Measurements from ENCODE around the gene PRDM16.
A peak's percentile ranks its signal among the peaks of the same experiment; 100 is the strongest.

The PRDM16 gene

DNA sequence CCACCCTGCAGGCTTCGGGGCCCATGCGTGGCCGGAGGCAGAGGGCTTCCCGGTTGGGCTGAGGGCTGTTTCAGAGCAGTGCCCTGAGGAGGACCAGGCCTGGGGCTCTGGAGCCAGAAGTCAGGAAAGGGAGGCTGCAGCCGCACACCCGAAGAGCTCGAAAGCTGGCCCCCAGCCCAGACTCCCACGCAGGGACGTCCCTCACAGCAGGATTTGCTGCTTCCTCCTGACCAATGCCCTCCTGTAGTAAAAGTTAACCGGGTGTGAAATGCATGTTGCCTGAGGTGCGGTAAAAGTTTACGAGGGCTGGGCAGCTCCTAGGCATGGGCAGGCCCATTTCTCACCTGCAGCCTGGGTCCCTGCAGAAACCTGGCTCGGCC is 283.9 kb downstream of the PRDM16 start:
- peak; percentile 81 for DNase-seq (ENCODE audit: low read depth)
- no peak overlapping the region for H3K4me3 ChIP-seq (ENCODE audit: low read depth, low read length)
- TF ChIP-seq, protein P1, sequence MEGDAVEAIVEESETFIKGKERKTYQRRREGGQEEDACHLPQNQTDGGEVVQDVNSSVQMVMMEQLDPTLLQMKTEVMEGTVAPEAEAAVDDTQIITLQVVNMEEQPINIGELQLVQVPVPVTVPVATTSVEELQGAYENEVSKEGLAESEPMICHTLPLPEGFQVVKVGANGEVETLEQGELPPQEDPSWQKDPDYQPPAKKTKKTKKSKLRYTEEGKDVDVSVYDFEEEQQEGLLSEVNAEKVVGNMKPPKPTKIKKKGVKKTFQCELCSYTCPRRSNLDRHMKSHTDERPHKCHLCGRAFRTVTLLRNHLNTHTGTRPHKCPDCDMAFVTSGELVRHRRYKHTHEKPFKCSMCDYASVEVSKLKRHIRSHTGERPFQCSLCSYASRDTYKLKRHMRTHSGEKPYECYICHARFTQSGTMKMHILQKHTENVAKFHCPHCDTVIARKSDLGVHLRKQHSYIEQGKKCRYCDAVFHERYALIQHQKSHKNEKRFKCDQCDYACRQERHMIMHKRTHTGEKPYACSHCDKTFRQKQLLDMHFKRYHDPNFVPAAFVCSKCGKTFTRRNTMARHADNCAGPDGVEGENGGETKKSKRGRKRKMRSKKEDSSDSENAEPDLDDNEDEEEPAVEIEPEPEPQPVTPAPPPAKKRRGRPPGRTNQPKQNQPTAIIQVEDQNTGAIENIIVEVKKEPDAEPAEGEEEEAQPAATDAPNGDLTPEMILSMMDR (conservative IDR thresholded peaks at IDR 0.05; ENCODE audit: low read depth, low read length): no peak

DNA sequence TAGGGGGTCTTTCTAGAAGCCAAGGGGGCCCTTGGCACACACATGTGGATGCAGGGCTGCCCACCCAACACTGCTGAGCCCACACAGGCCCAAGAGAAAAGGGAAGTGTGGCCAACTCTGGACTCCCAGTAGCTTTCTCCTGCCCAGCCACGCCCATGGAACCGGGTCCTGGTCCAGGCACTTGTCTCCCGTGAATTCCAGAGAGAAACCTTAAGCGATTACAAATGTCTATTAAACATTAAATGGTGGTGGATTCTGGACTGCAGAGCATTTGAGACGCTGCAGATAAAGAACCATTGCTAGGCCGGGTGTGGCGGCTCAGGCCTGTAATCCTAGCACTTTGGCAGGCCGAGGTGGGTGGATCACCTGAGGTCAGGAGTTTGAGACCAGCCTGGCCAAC is 284.9 kb downstream of the PRDM16 start:
- TF ChIP-seq, protein P1 (conservative IDR thresholded peaks at IDR 0.05; ENCODE audit: low read depth, low read length): no peak
- H3K4me3 ChIP-seq (ENCODE audit: low read depth, low read length): no peak overlapping the region
- no peak for DNase-seq (ENCODE audit: low read depth)

DNA sequence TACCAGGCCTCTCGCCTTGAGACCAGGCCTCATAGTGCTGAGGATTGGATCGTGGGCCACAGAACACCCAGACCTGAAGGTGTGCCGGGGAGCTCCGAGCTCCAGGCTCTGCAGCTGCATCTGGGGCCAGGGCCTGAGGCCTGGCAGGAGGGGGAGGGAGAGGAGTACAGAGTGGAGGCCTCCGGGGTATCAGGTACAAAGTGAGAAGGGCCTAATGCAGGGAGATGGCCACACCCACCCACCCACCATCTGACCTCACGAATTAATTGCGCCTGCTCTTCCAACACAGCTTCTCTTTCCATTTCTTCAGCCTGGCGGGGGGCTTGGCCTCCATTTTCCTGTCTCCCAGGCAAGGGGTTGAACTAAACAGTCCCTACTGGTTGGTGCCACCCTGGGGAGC is 286.1 kb downstream of the PRDM16 start:
- no peak for DNase-seq (ENCODE audit: low read depth)
- no peak overlapping the region for H3K4me3 ChIP-seq (ENCODE audit: low read depth, low read length)
- TF ChIP-seq, protein P1 (conservative IDR thresholded peaks at IDR 0.05; ENCODE audit: low read depth, low read length): no peak

DNA sequence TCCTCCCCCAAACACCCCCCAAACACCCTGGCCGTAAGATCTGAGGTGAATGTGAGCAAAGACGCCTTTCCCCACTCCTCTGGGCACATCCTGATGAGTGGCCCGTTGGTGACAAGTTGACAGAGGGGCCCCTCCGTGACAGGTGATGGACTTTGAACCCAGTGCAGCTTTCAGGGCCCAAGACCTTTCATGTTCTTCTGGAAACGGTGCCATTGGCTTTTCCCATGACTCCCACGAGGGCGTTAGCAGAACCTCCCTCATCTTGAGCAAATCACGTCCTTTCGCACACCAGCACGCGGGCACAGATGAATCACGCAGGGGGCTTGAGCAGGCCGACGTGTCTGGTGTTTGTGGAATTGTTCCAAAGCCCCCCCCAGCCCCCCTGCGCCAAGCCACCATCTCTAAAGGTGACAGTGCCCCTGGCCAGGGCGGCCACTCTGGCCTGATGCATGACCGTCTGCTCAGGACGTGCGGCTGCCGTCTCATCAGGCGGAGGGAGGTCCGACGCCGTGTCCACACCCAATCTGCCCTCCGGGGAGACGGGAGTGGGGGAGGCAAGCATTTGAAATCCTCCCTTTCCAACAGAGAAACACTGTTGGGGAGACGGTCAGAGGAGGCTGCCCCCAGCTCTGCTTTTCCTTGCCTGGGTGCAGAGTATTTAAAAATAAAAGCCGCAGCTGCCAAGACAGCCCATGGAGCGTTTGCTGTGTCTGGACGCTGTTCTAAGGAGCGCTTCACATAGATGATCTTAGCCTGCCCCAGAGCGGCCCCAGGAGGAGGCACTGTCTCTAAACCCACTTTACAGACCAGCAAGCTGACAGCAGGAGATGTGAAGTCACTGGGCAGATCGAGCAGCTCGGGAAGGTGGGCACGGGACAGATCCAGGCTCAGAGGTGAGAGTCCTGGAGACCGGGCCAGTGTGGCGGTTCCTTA is 287.2 kb downstream of the PRDM16 start:
- DNase-seq (ENCODE audit: low read depth): no peak
- no peak overlapping the region for H3K4me3 ChIP-seq (ENCODE audit: low read depth, low read length)
- TF ChIP-seq, protein P1 (conservative IDR thresholded peaks at IDR 0.05; ENCODE audit: low read depth, low read length): no peak

DNA sequence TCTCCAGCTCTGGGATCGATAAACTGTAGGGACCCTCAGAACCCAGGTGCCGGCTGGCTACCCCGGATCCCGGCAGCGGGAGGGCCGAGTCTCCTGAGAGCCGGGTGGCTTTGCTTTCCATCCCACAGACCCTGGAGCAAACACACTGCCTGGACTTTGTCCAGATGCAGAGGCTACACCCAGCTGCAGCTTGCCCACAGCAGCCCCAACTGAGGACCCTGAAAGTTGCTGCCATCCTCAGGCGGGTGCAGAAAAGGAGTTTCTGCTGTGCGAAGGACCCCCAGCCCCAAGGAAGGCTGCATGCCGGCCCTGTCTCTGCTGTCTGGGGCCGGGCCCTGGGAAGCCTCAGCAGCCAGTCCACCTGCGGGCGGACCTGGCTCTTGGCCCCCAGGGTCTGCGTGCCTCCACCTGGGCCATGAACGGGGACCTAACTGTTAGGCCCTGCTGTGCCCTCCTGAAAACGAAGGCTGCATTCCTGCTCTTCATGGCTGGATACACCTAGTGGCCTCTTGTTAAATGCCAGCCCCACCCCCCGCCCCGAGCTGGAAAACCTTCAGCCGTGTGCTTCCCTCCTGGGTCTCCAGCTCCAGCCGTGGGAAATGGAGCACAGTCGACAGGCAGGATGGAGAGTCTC is 287.9 kb downstream of the PRDM16 start:
- TF ChIP-seq, protein P1 (conservative IDR thresholded peaks at IDR 0.05; ENCODE audit: low read depth, low read length): no peak
- DNase-seq (ENCODE audit: low read depth): no peak
- H3K4me3 ChIP-seq (ENCODE audit: low read depth, low read length): no peak overlapping the region

DNA sequence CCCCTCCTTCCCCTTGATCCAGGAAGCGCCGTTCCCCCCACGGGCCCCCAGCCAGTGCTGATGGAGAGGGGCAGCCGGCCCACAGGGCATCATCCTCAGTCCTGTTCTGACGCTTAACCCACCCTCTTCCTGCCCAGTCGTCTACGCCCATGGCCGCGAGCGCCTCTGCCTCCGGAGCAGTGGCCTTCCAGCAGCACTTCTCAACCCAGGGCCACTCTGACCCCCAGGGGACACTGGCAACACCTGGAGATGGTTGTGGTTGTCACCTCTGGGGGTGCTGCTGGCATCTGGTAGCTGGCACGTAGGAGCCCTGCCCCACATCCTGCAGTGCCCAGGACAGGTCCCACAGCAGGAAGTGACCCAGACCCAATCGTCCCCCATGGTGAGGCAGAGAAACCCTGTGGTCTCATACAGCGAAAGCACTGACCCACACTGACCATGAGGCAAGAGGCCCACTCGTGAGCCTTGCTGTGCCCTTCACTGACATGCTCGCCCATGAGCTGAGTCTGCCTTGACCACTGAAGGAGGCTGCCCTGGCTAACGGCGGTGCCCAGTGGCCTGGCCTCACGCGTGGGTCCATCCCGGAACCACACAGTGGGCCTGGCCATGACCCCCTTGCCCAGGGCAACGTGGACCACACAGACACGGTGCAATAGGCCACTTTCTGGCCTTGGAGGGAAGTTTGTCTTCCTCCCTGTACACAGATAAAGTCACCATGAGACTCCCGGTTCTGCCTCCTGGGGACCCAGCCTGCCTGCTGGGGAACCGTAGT is 288.7 kb downstream of the PRDM16 start:
- DNase-seq (ENCODE audit: low read depth): no peak
- TF ChIP-seq, protein P1 (conservative IDR thresholded peaks at IDR 0.05; ENCODE audit: low read depth, low read length): no peak

More for the DNA sequence above, 288.7 kb downstream of the PRDM16 start:
- no peak overlapping the region for H3K4me3 ChIP-seq (ENCODE audit: low read depth, low read length)

Data from choroid plexus epithelial cell (primary cell).